HEK293 (cell line): Measurements from ENCODE around the gene PHF23.
A peak's percentile ranks its signal among the peaks of the same experiment; 100 is the strongest.

ENCODE experiments used
- CTCF ChIA-PET: fragments of 350-600 bp; formaldehyde crosslinking; extraction: SDS; loops from one replicate; lab custom pipeline; 2021; ENCODE audit warnings: antibody characterized with exemption; lab: Yijun Ruan, JAX
- POLR2A ChIA-PET: fragments of 300-600 bp; formaldehyde crosslinking; extraction: SDS; loops from one replicate; lab custom pipeline; 2020; ENCODE audit warnings: antibody characterized with exemption, inconsistent platforms; lab: Yijun Ruan, JAX
- H3K27ac ChIP-seq: fragments of 200-500 bp; sonication (Bioruptor generic); 2 replicates; pipeline ENCODE4 v1.5.1; 2014; ENCODE audit warnings: low read depth, low read length, control low read depth, inconsistent platforms; ENCODE audit errors: extremely low read depth
- H3K36me3 ChIP-seq, 2 experiments: fragments of 200-500 bp in 1 of 2; sonication (Bioruptor generic) in 1 of 2; 1 replicate in 1 of 2; 2 replicates in 1 of 2; pipeline ENCODE4 v1.5.1; 2014 to 2017; ENCODE audit warnings: inconsistent platforms in 2 of 2, low read length in 2 of 2; ENCODE audit not compliant: control insufficient read depth in 2 of 2, insufficient read depth in 1 of 2
- H3K4me1 ChIP-seq: fragments of 200-500 bp; sonication (Bioruptor generic); 2 replicates; pipeline ENCODE4 v1.5.1; 2014; ENCODE audit warnings: mild to moderate bottlenecking, low read length, inconsistent platforms; ENCODE audit not compliant: control insufficient read depth, insufficient read depth
- H3K4me3 ChIP-seq: 2 replicates; pipeline ENCODE4 v1.5.1; 2011; ENCODE audit warnings: low read depth, mild to moderate bottlenecking, control low read depth, low read length, moderate library complexity
- H3K9me3 ChIP-seq: fragments of 200-500 bp; sonication (Bioruptor generic); 2 replicates; pipeline ENCODE4 v1.5.1; 2014; ENCODE audit warnings: low read depth, low read length, inconsistent platforms; ENCODE audit not compliant: control insufficient read depth, insufficient read depth
- GLI4 ChIP-seq: fragments of 450-650 bp; formaldehyde crosslinking; IDR thresholded peaks from 2 replicates; pipeline ENCODE4 v1.5.1; 2016; ENCODE audit warnings: missing biosample characterization, missing genetic modification characterization
- GLIS1 ChIP-seq: fragments of 450-650 bp; formaldehyde crosslinking; IDR thresholded peaks from 2 replicates; pipeline ENCODE4 v1.5.1; 2016; ENCODE audit warnings: missing biosample characterization, missing genetic modification characterization
- GLIS2 ChIP-seq: fragments of 450-650 bp; formaldehyde crosslinking; IDR thresholded peaks from 2 replicates; pipeline ENCODE4 v1.5.1; 2016; ENCODE audit warnings: missing biosample characterization, missing genetic modification characterization
- KLF10 ChIP-seq: fragments of 450-650 bp; IDR thresholded peaks from 2 replicates; pipeline ENCODE4 v1.5.1; 2018; ENCODE audit warnings: missing biosample characterization, mild to moderate bottlenecking, missing genetic modification characterization
- KLF8 ChIP-seq: fragments of 450-650 bp; formaldehyde crosslinking; IDR thresholded peaks from 2 replicates; pipeline ENCODE4 v1.5.1; 2016; ENCODE audit warnings: missing biosample characterization, missing genetic modification characterization
- PATZ1 ChIP-seq: fragments of 450-650 bp; formaldehyde crosslinking; IDR thresholded peaks from 2 replicates; pipeline ENCODE4 v1.5.1; 2016; ENCODE audit warnings: missing biosample characterization, missing genetic modification characterization
- ZBTB17 ChIP-seq: fragments of 450-650 bp; formaldehyde crosslinking; IDR thresholded peaks from 2 replicates; pipeline ENCODE4 v1.5.1; 2016; ENCODE audit warnings: missing biosample characterization, missing genetic modification characterization
- ZBTB20 ChIP-seq: fragments of 450-650 bp; formaldehyde crosslinking; IDR thresholded peaks from 2 replicates; pipeline ENCODE4 v1.5.1; 2016; ENCODE audit warnings: missing biosample characterization, missing genetic modification characterization
- ZFHX2 ChIP-seq: fragments of 450-650 bp; formaldehyde crosslinking; conservative IDR thresholded peaks from 2 replicates; pipeline ENCODE4 v1.5.1; 2016; ENCODE audit warnings: missing biosample characterization, missing genetic modification characterization
- ZIC2 ChIP-seq: fragments of 450-650 bp; formaldehyde crosslinking; IDR thresholded peaks from 2 replicates; pipeline ENCODE4 v1.5.1; 2016; ENCODE audit warnings: missing biosample characterization, missing genetic modification characterization
- ZNF146 ChIP-seq: fragments of 450-650 bp; formaldehyde crosslinking; IDR thresholded peaks from 2 replicates; pipeline ENCODE4 v1.5.1; 2016; ENCODE audit warnings: missing biosample characterization, missing genetic modification characterization
- ZNF169 ChIP-seq: fragments of 450-650 bp; formaldehyde crosslinking; IDR thresholded peaks from 2 replicates; pipeline ENCODE4 v1.5.1; 2016; ENCODE audit warnings: missing biosample characterization, missing genetic modification characterization
- ZNF2 ChIP-seq: fragments of 450-650 bp; formaldehyde crosslinking; IDR thresholded peaks from 2 replicates; pipeline ENCODE4 v1.5.1; 2016; ENCODE audit warnings: missing biosample characterization, missing genetic modification characterization
- ZNF221 ChIP-seq: fragments of 450-650 bp; formaldehyde crosslinking; IDR thresholded peaks from 2 replicates; pipeline ENCODE4 v1.5.1; 2017; ENCODE audit warnings: missing biosample characterization, missing genetic modification characterization, borderline replicate concordance
- ZNF324 ChIP-seq: fragments of 450-650 bp; formaldehyde crosslinking; IDR thresholded peaks from 2 replicates; pipeline ENCODE4 v1.5.1; 2016; ENCODE audit warnings: missing biosample characterization, missing genetic modification characterization
- ZNF488 ChIP-seq: fragments of 450-650 bp; formaldehyde crosslinking; IDR thresholded peaks from 2 replicates; pipeline ENCODE4 v1.5.1; 2016; ENCODE audit warnings: missing biosample characterization, missing genetic modification characterization
- ZNF510 ChIP-seq: fragments of 450-650 bp; formaldehyde crosslinking; IDR thresholded peaks from 2 replicates; pipeline ENCODE4 v1.5.1; 2018; ENCODE audit warnings: mild to moderate bottlenecking, missing genetic modification characterization, missing biosample characterization; ENCODE audit not compliant: insufficient replicate concordance
- ZNF529 ChIP-seq: fragments of 450-650 bp; formaldehyde crosslinking; IDR thresholded peaks from 2 replicates; pipeline ENCODE4 v1.5.1; 2017; ENCODE audit warnings: missing genetic modification characterization, missing biosample characterization; ENCODE audit not compliant: insufficient replicate concordance
- ZNF561 ChIP-seq: fragments of 450-650 bp; IDR thresholded peaks from 2 replicates; pipeline ENCODE4 v1.5.1; 2018; ENCODE audit warnings: missing biosample characterization, missing genetic modification characterization, borderline replicate concordance
- ZNF600 ChIP-seq: fragments of 450-650 bp; formaldehyde crosslinking; IDR thresholded peaks from 2 replicates; pipeline ENCODE4 v1.5.1; 2016; ENCODE audit warnings: missing biosample characterization, missing genetic modification characterization
- TF ChIP-seq, protein P1 (sequence below): fragments of 450-650 bp; formaldehyde crosslinking; IDR thresholded peaks from 2 replicates; pipeline ENCODE4 v1.5.1; 2016; ENCODE audit warnings: missing biosample characterization, missing genetic modification characterization
- TF ChIP-seq, protein P2 (sequence below): fragments of 450-650 bp; formaldehyde crosslinking; IDR thresholded peaks from 2 replicates; pipeline ENCODE4 v1.5.0; 2017; ENCODE audit warnings: missing biosample characterization, missing genetic modification characterization, borderline replicate concordance
- TF ChIP-seq, protein P3 (sequence below): fragments of 450-650 bp; formaldehyde crosslinking; IDR thresholded peaks from 2 replicates; pipeline ENCODE4 v1.5.1; 2016; ENCODE audit warnings: missing biosample characterization, missing genetic modification characterization
- TF ChIP-seq, protein P4 (sequence below): fragments of 450-650 bp; formaldehyde crosslinking; optimal IDR thresholded peaks from 2 replicates; pipeline ENCODE3; 2016; ENCODE audit warnings: missing biosample characterization, mild to moderate bottlenecking, missing genetic modification characterization

Gene PHF23

GRCh38 chr17:7281074-7281952, 42.1 kb upstream of the PHF23 start, which contains the start of gene SLC2A4:
Gene SLC2A4 (plus strand): TSS chr17:7281718. CDS start chr17:7281935, 217 bp downstream.
- POLR2A ChIA-PET = interaction anchor here (0.7 to 3.1 kb wide), 19 partner anchors 10 to 122 kb away, joined by 3 to 20 read pairs (median 4); partner anchors contain the start of genes CTDNEP1, DVL2, ELP5 and NEURL4
- H3K4me1 ChIP-seq = peaks cover 9% of the 10 kb centered on the region
- H3K36me3 ChIP-seq = no peaks in the 10 kb centered on the region; a peak in 1 of 3 replicates
- no peaks in the 10 kb centered on the region for H3K9me3 ChIP-seq
- CTCF ChIA-PET = interaction anchor here (0.6 to 9.0 kb wide), 22 partner anchors 11 to 766 kb away, joined by 3 to 160 read pairs (median 4); partner anchors contain the start of genes CTDNEP1 and SENP3
- peak within 1 kb of the TSS; percentile 53 for H3K4me3 ChIP-seq
- H3K27ac ChIP-seq = no peak within 1 kb of the TSS
- TF ChIP-seq ZIC2 (tag by site-specific recombination) = peak; percentile 70
- TF ChIP-seq ZNF561 (tag by site-specific recombination) = no peak
- TF ChIP-seq ZNF2 (tag by site-specific recombination) = no peak
- TF ChIP-seq, protein P1, sequence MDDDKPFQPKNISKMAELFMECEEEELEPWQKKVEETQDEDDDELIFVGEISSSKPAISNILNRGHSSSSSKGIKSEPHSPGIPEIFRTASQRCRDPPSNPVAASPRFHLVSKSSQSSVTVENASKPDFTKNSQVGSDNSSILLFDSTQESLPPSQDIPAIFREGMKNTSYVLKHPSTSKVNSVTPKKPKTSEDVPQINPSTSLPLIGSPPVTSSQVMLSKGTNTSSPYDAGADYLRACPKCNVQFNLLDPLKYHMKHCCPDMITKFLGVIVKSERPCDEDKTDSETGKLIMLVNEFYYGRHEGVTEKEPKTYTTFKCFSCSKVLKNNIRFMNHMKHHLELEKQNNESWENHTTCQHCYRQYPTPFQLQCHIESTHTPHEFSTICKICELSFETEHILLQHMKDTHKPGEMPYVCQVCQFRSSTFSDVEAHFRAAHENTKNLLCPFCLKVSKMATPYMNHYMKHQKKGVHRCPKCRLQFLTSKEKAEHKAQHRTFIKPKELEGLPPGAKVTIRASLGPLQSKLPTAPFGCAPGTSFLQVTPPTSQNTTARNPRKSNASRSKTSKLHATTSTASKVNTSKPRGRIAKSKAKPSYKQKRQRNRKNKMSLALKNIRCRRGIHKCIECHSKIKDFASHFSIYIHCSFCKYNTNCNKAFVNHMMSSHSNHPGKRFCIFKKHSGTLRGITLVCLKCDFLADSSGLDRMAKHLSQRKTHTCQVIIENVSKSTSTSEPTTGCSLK = no peak
- TF ChIP-seq ZNF324 (tag by site-specific recombination) = 0 out of 2 replicates have a peak, but pooled peaks have one; percentile 25
- TF ChIP-seq, protein P2, sequence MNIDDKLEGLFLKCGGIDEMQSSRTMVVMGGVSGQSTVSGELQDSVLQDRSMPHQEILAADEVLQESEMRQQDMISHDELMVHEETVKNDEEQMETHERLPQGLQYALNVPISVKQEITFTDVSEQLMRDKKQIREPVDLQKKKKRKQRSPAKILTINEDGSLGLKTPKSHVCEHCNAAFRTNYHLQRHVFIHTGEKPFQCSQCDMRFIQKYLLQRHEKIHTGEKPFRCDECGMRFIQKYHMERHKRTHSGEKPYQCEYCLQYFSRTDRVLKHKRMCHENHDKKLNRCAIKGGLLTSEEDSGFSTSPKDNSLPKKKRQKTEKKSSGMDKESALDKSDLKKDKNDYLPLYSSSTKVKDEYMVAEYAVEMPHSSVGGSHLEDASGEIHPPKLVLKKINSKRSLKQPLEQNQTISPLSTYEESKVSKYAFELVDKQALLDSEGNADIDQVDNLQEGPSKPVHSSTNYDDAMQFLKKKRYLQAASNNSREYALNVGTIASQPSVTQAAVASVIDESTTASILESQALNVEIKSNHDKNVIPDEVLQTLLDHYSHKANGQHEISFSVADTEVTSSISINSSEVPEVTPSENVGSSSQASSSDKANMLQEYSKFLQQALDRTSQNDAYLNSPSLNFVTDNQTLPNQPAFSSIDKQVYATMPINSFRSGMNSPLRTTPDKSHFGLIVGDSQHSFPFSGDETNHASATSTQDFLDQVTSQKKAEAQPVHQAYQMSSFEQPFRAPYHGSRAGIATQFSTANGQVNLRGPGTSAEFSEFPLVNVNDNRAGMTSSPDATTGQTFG (tag by site-specific recombination) = no peak
- no peak for TF ChIP-seq ZNF488 (tag by site-specific recombination)
- TF ChIP-seq ZBTB17 = peak; percentile 86
- no peak for TF ChIP-seq ZNF146 (tag by site-specific recombination)
- TF ChIP-seq ZNF221 (tag by site-specific recombination) = no peak
- TF ChIP-seq ZNF529 (tag by site-specific recombination) = no peak
- TF ChIP-seq GLIS2 (tag by site-specific recombination) = peak; percentile 63; the same call in 1 of the 2 replicates
- peak; percentile 89 for TF ChIP-seq GLIS1 (tag by site-specific recombination)
- TF ChIP-seq ZNF510 (tag by site-specific recombination) = no peak
- TF ChIP-seq KLF8 (tag by site-specific recombination) = peak; percentile 81
- TF ChIP-seq ZFHX2 (tag by site-specific recombination) = peak; percentile 76
- TF ChIP-seq GLI4 = no peak
- TF ChIP-seq ZBTB20 (tag by site-specific recombination) = peak; percentile 57; the same call in 1 of the 2 replicates
- TF ChIP-seq, protein P3, sequence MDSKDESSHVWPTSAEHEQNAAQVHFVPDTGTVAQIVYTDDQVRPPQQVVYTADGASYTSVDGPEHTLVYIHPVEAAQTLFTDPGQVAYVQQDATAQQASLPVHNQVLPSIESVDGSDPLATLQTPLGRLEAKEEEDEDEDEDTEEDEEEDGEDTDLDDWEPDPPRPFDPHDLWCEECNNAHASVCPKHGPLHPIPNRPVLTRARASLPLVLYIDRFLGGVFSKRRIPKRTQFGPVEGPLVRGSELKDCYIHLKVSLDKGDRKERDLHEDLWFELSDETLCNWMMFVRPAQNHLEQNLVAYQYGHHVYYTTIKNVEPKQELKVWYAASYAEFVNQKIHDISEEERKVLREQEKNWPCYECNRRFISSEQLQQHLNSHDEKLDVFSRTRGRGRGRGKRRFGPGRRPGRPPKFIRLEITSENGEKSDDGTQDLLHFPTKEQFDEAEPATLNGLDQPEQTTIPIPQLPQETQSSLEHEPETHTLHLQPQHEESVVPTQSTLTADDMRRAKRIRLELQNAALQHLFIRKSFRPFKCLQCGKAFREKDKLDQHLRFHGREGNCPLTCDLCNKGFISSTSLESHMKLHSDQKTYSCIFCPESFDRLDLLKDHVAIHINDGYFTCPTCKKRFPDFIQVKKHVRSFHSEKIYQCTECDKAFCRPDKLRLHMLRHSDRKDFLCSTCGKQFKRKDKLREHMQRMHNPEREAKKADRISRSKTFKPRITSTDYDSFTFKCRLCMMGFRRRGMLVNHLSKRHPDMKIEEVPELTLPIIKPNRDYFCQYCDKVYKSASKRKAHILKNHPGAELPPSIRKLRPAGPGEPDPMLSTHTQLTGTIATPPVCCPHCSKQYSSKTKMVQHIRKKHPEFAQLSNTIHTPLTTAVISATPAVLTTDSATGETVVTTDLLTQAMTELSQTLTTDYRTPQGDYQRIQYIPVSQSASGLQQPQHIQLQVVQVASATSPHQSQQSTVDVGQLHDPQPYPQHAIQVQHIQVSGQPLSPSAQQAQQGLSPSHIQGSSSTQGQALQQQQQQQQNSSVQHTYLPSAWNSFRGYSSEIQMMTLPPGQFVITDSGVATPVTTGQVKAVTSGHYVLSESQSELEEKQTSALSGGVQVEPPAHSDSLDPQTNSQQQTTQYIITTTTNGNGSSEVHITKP (tag by site-specific recombination) = peak; percentile 19; the same call in 1 of the 2 replicates
- TF ChIP-seq ZNF169 = no peak
- peak; percentile 33 for TF ChIP-seq ZNF600
- peak; percentile 98 for TF ChIP-seq PATZ1
- TF ChIP-seq, protein P4, sequence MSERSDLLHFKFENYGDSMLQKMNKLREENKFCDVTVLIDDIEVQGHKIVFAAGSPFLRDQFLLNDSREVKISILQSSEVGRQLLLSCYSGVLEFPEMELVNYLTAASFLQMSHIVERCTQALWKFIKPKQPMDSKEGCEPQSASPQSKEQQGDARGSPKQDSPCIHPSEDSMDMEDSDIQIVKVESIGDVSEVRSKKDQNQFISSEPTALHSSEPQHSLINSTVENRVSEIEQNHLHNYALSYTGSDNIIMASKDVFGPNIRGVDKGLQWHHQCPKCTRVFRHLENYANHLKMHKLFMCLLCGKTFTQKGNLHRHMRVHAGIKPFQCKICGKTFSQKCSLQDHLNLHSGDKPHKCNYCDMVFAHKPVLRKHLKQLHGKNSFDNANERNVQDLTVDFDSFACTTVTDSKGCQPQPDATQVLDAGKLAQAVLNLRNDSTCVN (tag by site-specific recombination) = peak; percentile 30
- TF ChIP-seq KLF10 (tag by site-specific recombination) = peak; percentile 98
